Superior temporal gyrus (tissue), 1 donor: ENCODE data around the gene DACT3.

ENCODE experiments used
- DNase-seq: peaks from one replicate; pipeline ENCODE4 v3.0.0-alpha.2; 2016; ENCODE audit errors: extremely low spot score

The DACT3 gene

DNA sequence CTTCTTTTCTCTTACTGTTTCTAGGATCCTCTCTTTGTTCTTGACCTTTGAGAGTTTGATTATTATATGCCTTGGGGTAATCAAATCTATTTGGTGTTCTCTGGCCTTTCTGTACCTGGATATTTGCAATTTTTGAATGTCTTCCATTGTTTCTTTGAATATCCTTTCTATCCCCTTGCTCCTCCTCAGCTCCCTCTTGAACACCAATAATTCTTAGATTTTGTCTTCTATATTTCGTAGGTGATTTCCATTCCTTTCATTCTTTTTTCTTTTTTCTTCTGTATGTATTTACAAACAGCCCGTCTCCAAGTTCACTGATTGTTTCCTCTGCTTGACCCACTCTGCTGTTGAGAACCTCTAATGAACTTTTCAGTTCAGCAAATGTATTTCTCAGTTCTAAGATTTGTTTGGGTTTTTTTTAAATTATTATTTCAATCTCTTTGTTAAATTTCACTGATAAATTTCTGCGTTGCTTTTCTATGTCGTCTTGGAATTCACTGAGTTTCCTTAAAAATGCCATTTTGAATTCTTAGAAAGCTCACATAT, 62.5 kb downstream of the DACT3 start:
- no peak for DNase-seq
